CD14-positive monocyte (primary cell): ENCODE results near the gene MAML3. TPM values are rescaled to one million over a fixed set of nuclear protein-coding genes. Genes with fewer than 3 reads are reported as not detected.

ENCODE experiments used
- DNase-seq, 3 donors: peaks; one replicate each; pipeline ENCODE4 v3.0.0-alpha.2; 2011 to 2022
- H2AFZ ChIP-seq: 2 replicates; pipeline ENCODE4 v1.6.0; 2012; ENCODE audit warnings: mild to moderate bottlenecking, low read depth, low read length, inconsistent platforms; ENCODE audit not compliant: insufficient read depth, poor library complexity, severe bottlenecking
- H3K27ac ChIP-seq, 2 donors: 1 replicate in 1 of 2; 2 replicates in 1 of 2; pipeline ENCODE4 v1.5.1; 2012 to 2013; ENCODE audit warnings: low read length in 2 of 2, control low read depth in 1 of 2, inconsistent platforms in 1 of 2, low read depth in 1 of 2, mild to moderate bottlenecking in 1 of 2
- H3K27me3 ChIP-seq, 2 donors: one replicate each; pipeline versions ENCODE4 v1.6.0 to v1.6.1; 2011 to 2013; ENCODE audit warnings: low read length in 2 of 2; ENCODE audit not compliant: control insufficient read depth in 2 of 2, insufficient read depth in 2 of 2
- H3K36me3 ChIP-seq, 2 donors: replicated peaks in 1 of 2; 1 replicate in 1 of 2; 2 replicates in 1 of 2; pipeline versions ENCODE4 v1.5.1 to v1.6.1; 2012 to 2013; ENCODE audit warnings: low read length in 2 of 2, control low read depth in 1 of 2, inconsistent platforms in 1 of 2, mild to moderate bottlenecking in 1 of 2; ENCODE audit not compliant: insufficient read depth in 2 of 2, control insufficient read depth in 1 of 2
- H3K4me1 ChIP-seq, 2 donors: 1 replicate in 1 of 2; 2 replicates in 1 of 2; pipeline versions ENCODE4 v1.5.1 to v1.6.1; 2012 to 2013; ENCODE audit warnings: low read length in 2 of 2, control low read depth in 1 of 2, inconsistent platforms in 1 of 2, mild to moderate bottlenecking in 1 of 2, moderate library complexity in 1 of 2; ENCODE audit not compliant: insufficient read depth in 2 of 2, control insufficient read depth in 1 of 2
- H3K4me2 ChIP-seq: replicated peaks from 2 replicates; pipeline ENCODE3; 2012; ENCODE audit warnings: low read length, moderate library complexity, mild to moderate bottlenecking; ENCODE audit not compliant: poor library complexity, severe bottlenecking; ENCODE audit errors: extremely low read depth
- H3K4me3 ChIP-seq, 3 experiments: fragments of 200-600 bp in 1 of 3; sonication (generic) in 1 of 3; replicated peaks in 1 of 3; 1 replicate in 2 of 3; 2 replicates in 1 of 3; pipeline ENCODE4 v1.5.1; 2011 to 2013; ENCODE audit warnings: low read length in 3 of 3, mild to moderate bottlenecking in 3 of 3, control low read depth in 2 of 3, low read depth in 2 of 3, inconsistent platforms in 1 of 3, moderate library complexity in 1 of 3
- H3K79me2 ChIP-seq: 2 replicates; pipeline ENCODE4 v1.6.0; 2012; ENCODE audit warnings: mild to moderate bottlenecking, control low read depth, inconsistent platforms, low read length, moderate library complexity; ENCODE audit not compliant: insufficient read depth
- H3K9ac ChIP-seq: 2 replicates; pipeline ENCODE4 v1.6.0; 2017; ENCODE audit warnings: low read length, mild to moderate bottlenecking; ENCODE audit not compliant: insufficient read depth, poor library complexity, severe bottlenecking
- H3K9me3 ChIP-seq, 2 donors: replicated peaks in 1 of 2; 1 replicate in 1 of 2; 2 replicates in 1 of 2; pipeline versions ENCODE4 v1.5.1 to v1.6.1; 2012 to 2013; ENCODE audit warnings: low read length in 2 of 2, control low read depth in 1 of 2; ENCODE audit not compliant: control insufficient read depth in 1 of 2, insufficient read depth in 1 of 2
- H4K20me1 ChIP-seq: 2 replicates; pipeline ENCODE4 v1.6.0; 2012; ENCODE audit warnings: mild to moderate bottlenecking, low read length, control low read depth, moderate library complexity; ENCODE audit not compliant: insufficient read depth
- H3K27ac Mint-ChIP-seq, 7 donors: one replicate each; pipeline ENCODE4 v1.8.0; 2020; ENCODE audit warnings: mild to moderate bottlenecking in 7 of 7, mixed read lengths in 7 of 7, moderate library complexity in 6 of 7, inconsistent platforms in 2 of 7
- H3K27me3 Mint-ChIP-seq, 3 donors: one replicate each; pipeline ENCODE4 v1.8.0; 2021 to 2022; ENCODE audit warnings: low read depth in 3 of 3, mild to moderate bottlenecking in 3 of 3, mixed read lengths in 3 of 3, moderate library complexity in 3 of 3, inconsistent platforms in 1 of 3
- H3K36me3 Mint-ChIP-seq, 2 donors: one replicate each; pipeline ENCODE4 v1.8.0; 2020; ENCODE audit warnings: mixed read lengths in 2 of 2, inconsistent platforms in 1 of 2, mild to moderate bottlenecking in 1 of 2
- H3K4me1 Mint-ChIP-seq: one replicate; pipeline ENCODE4 v1.8.0; 2020; ENCODE audit warnings: mild to moderate bottlenecking, mixed read lengths
- H3K4me3 Mint-ChIP-seq, 2 donors: one replicate each; pipeline ENCODE4 v1.8.0; 2020; ENCODE audit warnings: mild to moderate bottlenecking in 2 of 2, mixed read lengths in 2 of 2, moderate library complexity in 1 of 2
- H3K9me3 Mint-ChIP-seq, 7 donors: one replicate each; pipeline ENCODE4 v1.8.0; 2020 to 2022; ENCODE audit warnings: mixed read lengths in 7 of 7, mild to moderate bottlenecking in 6 of 7, moderate library complexity in 6 of 7, inconsistent platforms in 2 of 7
- CTCF ChIP-seq: fragments of 200-600 bp; IDR thresholded peaks from one replicate; pipeline ENCODE4 v1.8.0; 2022; ENCODE audit warnings: antibody characterized with exemption, mild to moderate bottlenecking
- WGBS: methylation state at CpG from one replicate; pipeline ENCODE4 v1.1.5; 2013; ENCODE audit warnings: missing lambda C conversion rate; ENCODE audit not compliant: insufficient coverage; 5-methylcytosine and 5-hydroxymethylcytosine counted together
- intact Hi-C, 2 donors: fragments of 100-400 bp; cut with micrococcal nuclease; formaldehyde crosslinking; loops; one replicate each; pipeline versions ENCODE4 v1.15.0 to v1.15.1; 2023
- polyA plus RNA-seq, 3 donors: library from polyadenylated mRNA; depleted of rRNA in 1 of 3; unstranded in 2 of 3; stranded (reverse) in 1 of 3; fragments of 300-500 nt in 2 of 3; fragments of >200 nt in 1 of 3; fragmentation: Illumina TruSeq in 2 of 3; gene quantifications; 1 replicate in 2 of 3; 2 replicates in 1 of 3; pipeline ENCODE4 v1.2.3, GENCODE V29; 2012 to 2021

The MAML3 gene
- polyA plus RNA-seq, 3 donors, result 1.5 to 6.5 (median 2.3) TPM

GRCh38 chr4:139710073-139710472 is 443.9 kb downstream of the MAML3 start:
- WGBS, result no CpG with 5 or more reads among the region's 2 CpGs
- H3K27ac Mint-ChIP-seq, result no peak overlapping the region
- peaks cover 0 to 5% (median 2%) of the 10 kb centered on the region in 7 donors for H3K9me3 Mint-ChIP-seq
- no peak overlapping the region for H3K4me3 ChIP-seq
- H3K79me2 ChIP-seq, result no peaks in the 10 kb centered on the region
- intact Hi-C loops, result no loop called here
- no peaks in the 10 kb centered on the region for H4K20me1 ChIP-seq
- no peaks in the 10 kb centered on the region for H3K9me3 ChIP-seq
- no peaks in the 10 kb centered on the region for H3K4me1 Mint-ChIP-seq
- no peak for TF ChIP-seq CTCF
- no peaks in the 10 kb centered on the region for H3K4me1 ChIP-seq
- H3K27me3 ChIP-seq, result no peaks in the 10 kb centered on the region
- peaks cover 56 to 61% of the 10 kb centered on the region in 2 donors for H3K36me3 Mint-ChIP-seq
- H3K27me3 Mint-ChIP-seq, result peaks cover 0 to 1% (median 0%) of the 10 kb centered on the region in 3 donors
- no peak overlapping the region for H3K4me3 Mint-ChIP-seq
- no peak overlapping the region for H2AFZ ChIP-seq
- no peak overlapping the region for H3K9ac ChIP-seq
- no peak overlapping the region for H3K27ac ChIP-seq
- H3K4me2 ChIP-seq, result no peak overlapping the region
- peaks cover 22 to 76% of the 10 kb centered on the region in 2 donors for H3K36me3 ChIP-seq
- no peak for DNase-seq

GRCh38 chr4:139709660-139710059 is 444.3 kb downstream of the MAML3 start:
- peak overlapping the region in 2 of 7 donors; percentile 11 to 62 for H3K27ac Mint-ChIP-seq

More at GRCh38 chr4:139709660-139710059, 444.3 kb downstream of the MAML3 start:
- no peaks in the 10 kb centered on the region for H3K27me3 ChIP-seq
- no CpG with 5 or more reads among the region's 1 CpG for WGBS
- H2AFZ ChIP-seq, result no peak overlapping the region
- Mint-ChIP-seq H3K27me3 (peaks cover 0 to 1% (median 0%) of the 10 kb centered on the region in 3 donors), H3K4me1 (no peaks in the 10 kb centered on the region), H3K36me3 (peaks cover 56 to 62% of the 10 kb centered on the region in 2 donors), H3K9me3 (peaks cover 0 to 5% (median 2%) of the 10 kb centered on the region in 7 donors), H3K4me3 (no peak overlapping the region)
- H3K27ac ChIP-seq, result no peak overlapping the region
- no peak overlapping the region for H3K4me3 ChIP-seq
- no peak overlapping the region for H3K9ac ChIP-seq
- H3K4me2 ChIP-seq, result no peak overlapping the region
- no peaks in the 10 kb centered on the region for H3K4me1 ChIP-seq
- no peak for DNase-seq
- H3K79me2 ChIP-seq, result no peaks in the 10 kb centered on the region
- intact Hi-C loops, result no loop called here
- peaks cover 26 to 76% of the 10 kb centered on the region in 2 donors for H3K36me3 ChIP-seq
- H3K9me3 ChIP-seq, result no peaks in the 10 kb centered on the region
- H4K20me1 ChIP-seq, result no peaks in the 10 kb centered on the region
- no peak for TF ChIP-seq CTCF
